OCI-LY1 (cell line): ENCODE data around the gene LIPM.

Experiments used
- H2AFZ ChIP-seq: fragments of 200-600 bp; sonication (generic), shearing (Covaris generic); 2 replicates; pipeline ENCODE4 v1.6.0; 2014; ENCODE audit warnings: antibody characterized with exemption, mild to moderate bottlenecking, low read length
- H3F3A ChIP-seq: fragments of 200-600 bp; sonication (generic), shearing (Covaris generic); 2 replicates; pipeline ENCODE4 v1.6.0; 2014; ENCODE audit warnings: mild to moderate bottlenecking, antibody characterized with exemption, low read length, moderate library complexity; ENCODE audit not compliant: insufficient read depth
- H3K27ac ChIP-seq: fragments of 200-600 bp; sonication (generic); 2 replicates; pipeline ENCODE4 v1.5.1; 2014; ENCODE audit warnings: low read length, mixed run types, mild to moderate bottlenecking, low read depth; ENCODE audit not compliant: poor library complexity, severe bottlenecking
- H3K27me3 ChIP-seq: fragments of 200-600 bp; sonication (generic); 2 replicates; pipeline ENCODE4 v1.6.0; 2014; ENCODE audit warnings: antibody characterized with exemption, mild to moderate bottlenecking, low read length, moderate library complexity; ENCODE audit not compliant: insufficient read depth
- H3K36me3 ChIP-seq: fragments of 200-600 bp; sonication (generic); 2 replicates; pipeline ENCODE4 v1.6.1; 2014; ENCODE audit warnings: mild to moderate bottlenecking, antibody characterized with exemption, low read length, moderate library complexity, mixed read lengths; ENCODE audit not compliant: insufficient read depth
- H3K4me1 ChIP-seq: fragments of 200-600 bp; sonication (generic); 2 replicates; pipeline ENCODE4 v1.5.1; 2014; ENCODE audit warnings: mild to moderate bottlenecking, low read length, moderate library complexity; ENCODE audit not compliant: insufficient read depth, severe bottlenecking
- H3K4me2 ChIP-seq: fragments of 200-600 bp; sonication (generic), shearing (Covaris generic); 2 replicates; pipeline ENCODE4 v1.6.1; 2014; ENCODE audit warnings: low read length
- H3K4me3 ChIP-seq: fragments of 200-600 bp; sonication (generic); 2 replicates; pipeline ENCODE4 v1.5.1; 2014; ENCODE audit warnings: low read length, low read depth, mild to moderate bottlenecking, mixed read lengths; ENCODE audit not compliant: poor library complexity, severe bottlenecking
- H3K79me2 ChIP-seq: fragments of 200-600 bp; shearing (Covaris generic); 2 replicates; pipeline ENCODE4 v1.6.1; 2016; ENCODE audit warnings: mixed run types, low read length, mixed read lengths; ENCODE audit not compliant: insufficient read depth
- H3K9ac ChIP-seq: fragments of 200-600 bp; sonication (generic), shearing (Covaris generic); 2 replicates; pipeline ENCODE4 v1.6.1; 2014; ENCODE audit warnings: mild to moderate bottlenecking, low read length, mixed read lengths
- H3K9me2 ChIP-seq: fragments of 200-600 bp; sonication (generic), shearing (Covaris generic); 2 replicates; pipeline ENCODE4 v1.6.1; 2014; ENCODE audit warnings: low read depth, mild to moderate bottlenecking, low read length, mixed read lengths
- H3K9me3 ChIP-seq: fragments of 200-600 bp; shearing (Covaris generic); 2 replicates; pipeline ENCODE4 v1.6.1; 2014; ENCODE audit warnings: low read length, mixed read lengths
- H4K20me1 ChIP-seq: fragments of 200-600 bp; sonication (generic), shearing (Covaris generic); 2 replicates; pipeline ENCODE4 v1.6.0; 2016; ENCODE audit warnings: mild to moderate bottlenecking, low read length; ENCODE audit not compliant: insufficient read depth
- EZH2 ChIP-seq: fragments of 200-600 bp; sonication (generic), shearing (Covaris generic); IDR thresholded peaks from 2 replicates; pipeline ENCODE4 v1.8.0; 2017; ENCODE audit warnings: borderline replicate concordance, mixed run types, mild to moderate bottlenecking, antibody characterized with exemption, low read length, moderate library complexity, mixed read lengths
- TF ChIP-seq, protein P1 (sequence below): fragments of 200-600 bp; sonication (generic), shearing (Covaris generic); IDR thresholded peaks from 2 replicates; pipeline ENCODE4 v1.5.1; 2017; ENCODE audit warnings: mild to moderate bottlenecking, antibody characterized with exemption, low read length, moderate library complexity, mixed read lengths

Gene LIPM

DNA sequence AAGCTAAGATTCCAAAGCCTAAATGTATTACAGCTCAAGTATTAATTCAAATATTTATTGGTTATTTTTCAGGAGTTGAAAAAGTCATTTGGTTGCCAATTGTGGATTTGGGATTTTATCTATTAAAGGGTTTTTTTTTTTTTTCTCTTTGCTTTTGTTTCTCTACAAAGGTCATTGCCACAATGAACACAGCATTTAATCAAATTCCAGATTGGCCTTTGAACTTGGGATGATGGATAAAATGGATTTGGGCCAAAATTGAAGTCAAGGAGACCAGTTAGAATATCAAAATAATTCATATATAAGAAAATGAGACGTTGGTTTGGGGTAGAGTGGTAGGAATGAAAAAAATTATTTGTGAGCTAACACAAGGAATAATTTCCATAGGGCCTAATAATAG lies 33.1 kb upstream of the LIPM start:
- no peaks in the 10 kb centered on the region for H3K79me2 ChIP-seq
- no peaks in the 10 kb centered on the region for H3K9me3 ChIP-seq
- H4K20me1 ChIP-seq, result no peaks in the 10 kb centered on the region
- no peak overlapping the region for H3K27ac ChIP-seq
- no peak overlapping the region for H3K4me2 ChIP-seq
- no peak overlapping the region for H3K9ac ChIP-seq
- TF ChIP-seq EZH2, result no peak
- TF ChIP-seq, protein P1, sequence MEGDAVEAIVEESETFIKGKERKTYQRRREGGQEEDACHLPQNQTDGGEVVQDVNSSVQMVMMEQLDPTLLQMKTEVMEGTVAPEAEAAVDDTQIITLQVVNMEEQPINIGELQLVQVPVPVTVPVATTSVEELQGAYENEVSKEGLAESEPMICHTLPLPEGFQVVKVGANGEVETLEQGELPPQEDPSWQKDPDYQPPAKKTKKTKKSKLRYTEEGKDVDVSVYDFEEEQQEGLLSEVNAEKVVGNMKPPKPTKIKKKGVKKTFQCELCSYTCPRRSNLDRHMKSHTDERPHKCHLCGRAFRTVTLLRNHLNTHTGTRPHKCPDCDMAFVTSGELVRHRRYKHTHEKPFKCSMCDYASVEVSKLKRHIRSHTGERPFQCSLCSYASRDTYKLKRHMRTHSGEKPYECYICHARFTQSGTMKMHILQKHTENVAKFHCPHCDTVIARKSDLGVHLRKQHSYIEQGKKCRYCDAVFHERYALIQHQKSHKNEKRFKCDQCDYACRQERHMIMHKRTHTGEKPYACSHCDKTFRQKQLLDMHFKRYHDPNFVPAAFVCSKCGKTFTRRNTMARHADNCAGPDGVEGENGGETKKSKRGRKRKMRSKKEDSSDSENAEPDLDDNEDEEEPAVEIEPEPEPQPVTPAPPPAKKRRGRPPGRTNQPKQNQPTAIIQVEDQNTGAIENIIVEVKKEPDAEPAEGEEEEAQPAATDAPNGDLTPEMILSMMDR, result no peak
- H3K27me3 ChIP-seq, result no peaks in the 10 kb centered on the region
- H3K36me3 ChIP-seq, result no peaks in the 10 kb centered on the region
- no peak overlapping the region for H3K4me3 ChIP-seq
- no peaks in the 10 kb centered on the region for H3K4me1 ChIP-seq
- H3F3A ChIP-seq, result no peaks in the 10 kb centered on the region
- H2AFZ ChIP-seq, result no peak overlapping the region
- H3K9me2 ChIP-seq, result no peaks in the 10 kb centered on the region

DNA sequence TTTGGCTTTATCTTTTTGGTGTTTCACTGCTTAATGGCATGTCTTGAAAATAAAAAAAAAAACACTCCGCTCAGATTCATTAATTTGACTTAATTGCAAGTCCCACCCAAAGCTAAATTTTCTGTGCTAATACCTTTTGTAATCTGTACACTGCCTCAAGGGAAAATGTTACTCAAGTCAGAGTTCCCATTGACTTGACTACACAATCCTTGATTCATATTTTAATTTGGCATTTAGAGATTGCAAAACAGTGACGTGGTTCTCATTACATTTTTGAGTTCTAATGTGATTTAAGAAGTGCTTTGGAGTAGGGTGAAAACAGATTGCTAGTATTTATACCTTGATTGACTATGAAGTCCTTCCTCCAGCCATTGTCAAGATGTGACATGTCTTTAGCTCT lies 21.3 kb upstream of the LIPM start:
- no peaks in the 10 kb centered on the region for H3K79me2 ChIP-seq
- no peak overlapping the region for H3K27ac ChIP-seq
- no peaks in the 10 kb centered on the region for H3K9me3 ChIP-seq
- TF ChIP-seq, protein P1, result no peak
- no peak for TF ChIP-seq EZH2
- no peaks in the 10 kb centered on the region for H4K20me1 ChIP-seq
- no peak overlapping the region for H3K9ac ChIP-seq
- H3F3A ChIP-seq, result no peaks in the 10 kb centered on the region
- H3K4me3 ChIP-seq, result no peak overlapping the region
- H3K27me3 ChIP-seq, result no peaks in the 10 kb centered on the region
- H3K4me1 ChIP-seq, result no peaks in the 10 kb centered on the region
- H3K36me3 ChIP-seq, result no peaks in the 10 kb centered on the region
- H2AFZ ChIP-seq, result no peak overlapping the region
- no peaks in the 10 kb centered on the region for H3K9me2 ChIP-seq
- H3K4me2 ChIP-seq, result no peak overlapping the region

DNA sequence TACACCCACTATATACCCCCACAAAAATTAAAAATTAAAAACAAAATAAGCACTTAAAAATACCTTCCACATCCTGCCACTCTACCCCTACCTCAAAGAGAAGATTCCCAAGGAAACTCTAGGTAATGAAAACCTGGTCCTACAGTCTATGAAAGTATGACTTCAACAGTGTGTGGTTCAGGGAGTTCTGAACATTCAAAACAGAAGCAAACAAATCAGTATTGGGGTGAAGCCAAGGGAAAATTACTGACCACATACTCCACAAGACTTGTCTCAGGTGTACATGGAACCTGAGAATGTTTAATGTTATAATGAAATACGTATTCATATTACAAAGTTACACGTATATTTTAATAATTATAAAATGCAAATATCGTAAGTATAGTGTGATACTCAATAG lies 20.3 kb upstream of the LIPM start:
- no peaks in the 10 kb centered on the region for H3K36me3 ChIP-seq
- no peaks in the 10 kb centered on the region for H4K20me1 ChIP-seq
- no peak overlapping the region for H3K4me2 ChIP-seq
- H3K4me3 ChIP-seq, result no peak overlapping the region
- no peaks in the 10 kb centered on the region for H3K9me2 ChIP-seq
- no peaks in the 10 kb centered on the region for H3K9me3 ChIP-seq
- H3K27ac ChIP-seq, result no peak overlapping the region
- H3K27me3 ChIP-seq, result no peaks in the 10 kb centered on the region
- no peak overlapping the region for H3K9ac ChIP-seq
- H3K4me1 ChIP-seq, result no peaks in the 10 kb centered on the region
- TF ChIP-seq EZH2, result no peak
- TF ChIP-seq, protein P1, result no peak
- no peaks in the 10 kb centered on the region for H3F3A ChIP-seq
- H2AFZ ChIP-seq, result no peak overlapping the region
- H3K79me2 ChIP-seq, result no peaks in the 10 kb centered on the region
